LNCaP clone FGC (cell line): ENCODE data around the gene OAS2.

ENCODE experiments used
- DNase-seq: peaks from one replicate; pipeline ENCODE4 v3.0.0-alpha.2; 2011; ENCODE audit warnings: low read depth
- H3K4me3 ChIP-seq: 2 replicates; pipeline ENCODE4 v1.5.1; 2011; ENCODE audit warnings: mild to moderate bottlenecking, low read depth, low read length, control low read depth
- TF ChIP-seq, protein P1 (sequence below): IDR thresholded peaks from 2 replicates; pipeline ENCODE4 v1.5.1; 2012; ENCODE audit warnings: mild to moderate bottlenecking; ENCODE audit not compliant: control insufficient read depth, insufficient read depth; ENCODE audit errors: extremely low read depth

OAS2 gene

DNA sequence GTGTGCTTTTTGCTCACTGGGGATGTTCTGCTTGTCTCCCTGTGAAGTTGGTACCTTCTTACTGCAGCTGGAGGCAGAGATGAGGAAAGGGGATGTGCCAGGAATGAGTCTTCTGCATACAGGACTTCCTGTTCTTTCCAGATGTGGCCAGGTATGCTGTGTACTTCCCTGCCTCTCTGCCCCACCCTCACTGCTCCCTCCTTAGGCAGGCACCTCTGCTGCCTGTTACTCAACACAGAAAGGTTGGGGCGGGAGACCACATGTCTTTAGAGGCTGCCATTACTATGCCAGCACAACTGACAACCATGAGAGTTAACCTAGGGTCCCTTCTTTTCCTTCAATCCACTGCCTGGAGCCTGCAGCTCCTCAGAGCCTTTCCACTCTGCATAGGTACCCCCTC is 42.1 kb upstream of the OAS2 start:
- H3K4me3 ChIP-seq, result no peak overlapping the region
- no peak for DNase-seq
- TF ChIP-seq, protein P1, sequence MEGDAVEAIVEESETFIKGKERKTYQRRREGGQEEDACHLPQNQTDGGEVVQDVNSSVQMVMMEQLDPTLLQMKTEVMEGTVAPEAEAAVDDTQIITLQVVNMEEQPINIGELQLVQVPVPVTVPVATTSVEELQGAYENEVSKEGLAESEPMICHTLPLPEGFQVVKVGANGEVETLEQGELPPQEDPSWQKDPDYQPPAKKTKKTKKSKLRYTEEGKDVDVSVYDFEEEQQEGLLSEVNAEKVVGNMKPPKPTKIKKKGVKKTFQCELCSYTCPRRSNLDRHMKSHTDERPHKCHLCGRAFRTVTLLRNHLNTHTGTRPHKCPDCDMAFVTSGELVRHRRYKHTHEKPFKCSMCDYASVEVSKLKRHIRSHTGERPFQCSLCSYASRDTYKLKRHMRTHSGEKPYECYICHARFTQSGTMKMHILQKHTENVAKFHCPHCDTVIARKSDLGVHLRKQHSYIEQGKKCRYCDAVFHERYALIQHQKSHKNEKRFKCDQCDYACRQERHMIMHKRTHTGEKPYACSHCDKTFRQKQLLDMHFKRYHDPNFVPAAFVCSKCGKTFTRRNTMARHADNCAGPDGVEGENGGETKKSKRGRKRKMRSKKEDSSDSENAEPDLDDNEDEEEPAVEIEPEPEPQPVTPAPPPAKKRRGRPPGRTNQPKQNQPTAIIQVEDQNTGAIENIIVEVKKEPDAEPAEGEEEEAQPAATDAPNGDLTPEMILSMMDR, result no peak

DNA sequence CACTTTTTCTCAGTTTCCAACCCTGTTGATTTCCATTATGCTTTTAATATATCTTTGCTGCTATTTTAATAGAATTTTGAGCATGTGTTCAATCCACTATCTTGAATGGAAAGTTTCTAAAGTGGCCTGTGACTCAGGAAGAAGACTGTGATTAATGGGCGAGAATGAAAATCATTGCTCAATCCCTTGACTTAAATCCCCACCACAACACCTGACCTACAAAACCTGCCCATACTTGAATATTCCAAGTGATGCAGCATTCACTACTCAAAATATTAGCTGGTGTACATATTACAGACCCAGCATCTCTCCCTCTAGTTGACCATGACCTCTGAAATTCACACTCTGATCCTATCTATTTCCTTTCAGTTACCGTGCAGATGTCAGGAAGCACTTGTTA is 41.4 kb upstream of the OAS2 start:
- DNase-seq, result no peak
- no peak overlapping the region for H3K4me3 ChIP-seq
- TF ChIP-seq, protein P1, result no peak

- DNase-seq, result peak; percentile 37
- TF ChIP-seq, protein P1, result no peak
- H3K4me3 ChIP-seq, result peak within 1 kb of the TSS; percentile 63
Observed at GRCh38 chr12:112937741-112938719, 40.3 kb upstream of the OAS2 start, which contains the start of gene OAS3. TSS of gene OAS3 (plus strand) at chr12:112938474. CDS start at chr12:112938531, 57 bp downstream.

- TF ChIP-seq, protein P1, result no peak
Observed at GRCh38 chr12:112938751-112939150, 39.6 kb upstream of the OAS2 start.

DNA sequence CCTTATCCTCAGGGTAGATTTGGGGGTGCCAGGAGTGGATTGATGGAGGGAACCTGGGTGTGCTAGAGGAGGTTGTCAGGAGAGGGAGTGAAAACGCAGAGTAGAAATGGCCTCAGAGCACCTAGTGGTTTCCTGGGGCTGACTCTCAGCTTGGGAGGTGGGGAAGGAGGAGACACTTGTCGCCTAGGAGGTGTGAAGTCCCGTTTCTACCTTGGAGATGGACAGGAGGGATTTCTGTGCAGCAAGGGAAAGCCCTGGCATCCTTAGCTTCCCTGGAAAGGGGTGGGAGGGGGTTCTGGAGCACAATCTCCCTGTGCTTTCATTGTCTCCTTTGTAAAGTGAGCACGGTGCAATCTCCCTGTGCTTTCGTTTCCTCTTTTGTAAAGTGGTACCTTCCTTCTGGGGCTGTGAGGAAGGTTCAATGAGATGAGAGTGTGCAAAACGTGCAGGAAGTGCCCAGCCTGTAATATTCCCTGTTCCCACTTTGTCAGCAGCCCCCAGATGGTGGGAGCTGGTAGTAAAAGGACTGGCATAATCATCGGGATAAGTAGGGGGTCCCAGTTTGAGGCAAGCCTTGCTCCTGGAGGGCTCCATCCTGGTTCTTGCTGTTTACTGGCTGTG is 38.4 kb upstream of the OAS2 start:
- TF ChIP-seq, protein P1, result no peak
- DNase-seq, result no peak
- no peak overlapping the region for H3K4me3 ChIP-seq

More at GRCh38 chr12:112938751-112939150, 39.6 kb upstream of the OAS2 start:
- no peak for DNase-seq
- H3K4me3 ChIP-seq, result peak overlapping the region; percentile 63

DNA sequence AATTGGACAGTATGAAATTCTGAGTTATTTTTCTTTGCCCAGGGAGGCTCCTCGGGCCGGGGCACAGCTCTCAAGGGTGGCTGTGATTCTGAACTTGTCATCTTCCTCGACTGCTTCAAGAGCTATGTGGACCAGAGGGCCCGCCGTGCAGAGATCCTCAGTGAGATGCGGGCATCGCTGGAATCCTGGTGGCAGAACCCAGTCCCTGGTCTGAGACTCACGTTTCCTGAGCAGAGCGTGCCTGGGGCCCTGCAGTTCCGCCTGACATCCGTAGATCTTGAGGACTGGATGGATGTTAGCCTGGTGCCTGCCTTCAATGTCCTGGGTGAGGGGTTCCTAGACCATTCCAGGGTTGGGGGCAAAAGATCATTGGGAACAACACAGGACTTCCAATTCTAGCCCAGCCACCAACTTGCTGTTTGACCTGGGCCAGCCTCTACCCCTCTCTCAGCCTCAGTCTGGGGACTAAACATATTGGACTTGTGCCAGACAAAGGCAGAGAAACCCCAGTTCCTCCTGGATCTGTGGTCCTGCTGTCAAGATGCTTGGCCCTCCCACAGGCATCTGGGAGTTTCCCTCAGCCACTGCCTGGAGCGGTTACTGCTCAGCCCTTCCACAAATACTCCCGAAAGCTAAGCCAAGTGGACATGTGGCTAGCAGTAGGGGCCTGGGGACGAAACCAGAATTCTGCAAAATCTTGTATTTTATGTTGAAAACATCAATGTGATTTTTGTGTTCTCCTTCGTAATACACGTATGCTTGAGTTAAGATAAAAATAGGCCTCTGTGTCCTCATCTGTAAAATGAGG is 36.6 kb upstream of the OAS2 start:
- TF ChIP-seq, protein P1, result no peak
- no peak for DNase-seq
- H3K4me3 ChIP-seq, result no peak overlapping the region
